Gastrocnemius medialis (tissue), 4 donors: Measurements from ENCODE around the gene KCNK18. TPM values are rescaled to one million over a fixed set of nuclear protein-coding genes. Genes with fewer than 3 reads are reported as not detected.

Experiments used
- ATAC-seq, 2 donors: fragments of 150-250 bp; one replicate each; pipeline ENCODE4 v1.9.1; 2016
- DNase-seq, 2 donors: peaks; one replicate each; pipeline ENCODE4 v3.0.0-alpha.2; 2019
- H3K27ac ChIP-seq, 4 donors: fragments of 200-600 bp; sonication (generic); 1 replicate in 1 of 4; 2 replicates in 3 of 4; pipeline ENCODE4 v1.5.1; 2016 to 2018; ENCODE audit warnings: mild to moderate bottlenecking in 2 of 4, moderate library complexity in 1 of 4
- H3K27me3 ChIP-seq, 3 donors: fragments of 200-600 bp; sonication (generic) in 2 of 3; 1 replicate in 1 of 3; 2 replicates in 2 of 3; pipeline versions ENCODE4 v1.5.1 to v1.6.0; 2016 to 2019; ENCODE audit warnings: mild to moderate bottlenecking in 1 of 3, moderate library complexity in 1 of 3
- H3K36me3 ChIP-seq, 2 donors: fragments of 200-600 bp; sonication (generic) in 1 of 2; one replicate each; pipeline ENCODE4 v1.5.1; 2017 to 2018
- H3K4me1 ChIP-seq, 2 donors: fragments of 200-600 bp; sonication (generic) in 1 of 2; one replicate each; pipeline ENCODE4 v1.5.1; 2016 to 2017; ENCODE audit warnings: mild to moderate bottlenecking in 2 of 2
- H3K4me3 ChIP-seq, 4 donors: fragments of 200-600 bp; sonication (generic) in 3 of 4; 1 replicate in 1 of 4; 2 replicates in 3 of 4; pipeline ENCODE4 v1.5.1; 2016 to 2019; ENCODE audit warnings: mild to moderate bottlenecking in 2 of 4
- H3K9me3 ChIP-seq, 3 donors: fragments of 200-600 bp; sonication (generic) in 2 of 3; 1 replicate in 1 of 3; 2 replicates in 2 of 3; pipeline ENCODE4 v1.5.1; 2016 to 2019
- CTCF ChIP-seq, 5 experiments: fragments of 450-650 bp in 3 of 5; fragments of 200-600 bp in 2 of 5; sonication (generic) in 2 of 5; IDR thresholded peaks in 4 of 5; conservative IDR thresholded peaks in 1 of 5; 1 replicate in 4 of 5; 2 replicates in 1 of 5; pipeline ENCODE4 v1.5.1; 2016 to 2019; ENCODE audit warnings: antibody characterized with exemption in 5 of 5, mild to moderate bottlenecking in 3 of 5, moderate library complexity in 3 of 5
- POLR2A ChIP-seq, 2 donors: fragments of 450-650 bp; IDR thresholded peaks; one replicate each; pipeline ENCODE4 v1.6.1; 2017; ENCODE audit warnings: antibody characterized with exemption in 2 of 2, mild to moderate bottlenecking in 2 of 2, moderate library complexity in 2 of 2
- in situ Hi-C, 4 donors: fragments of 200-750 bp; cut with MboI; loops; one replicate each; pipeline versions ENCODE4 v1.15.0 to v1.8.0; 2017; ENCODE audit warnings: low sequenced_read_pairs in 4 of 4
- intact Hi-C: fragments of 100-400 bp; cut with DNase I; formaldehyde crosslinking; loops from one replicate; pipeline ENCODE4 v1.15.1; 2023; ENCODE audit warnings: low total_unique reads
- total RNA-seq, 4 donors: library from RNA; depleted of rRNA; stranded (reverse); fragments of >200 nt; gene quantifications; one replicate each; pipeline versions ENCODE4 v1.1.0 to v1.2.3, GENCODE V29; 2016

The KCNK18 gene
- total RNA-seq, 4 donors from 2014 or later = not detected

- Histone ChIP-seq H3K27me3 (peaks cover 0 to 17% (median 5%) of the 10 kb centered on the region in 3 donors), H3K9me3 (no peaks in the 10 kb centered on the region), H3K36me3 (no peaks in the 10 kb centered on the region), H3K27ac (no peak overlapping the region), H3K4me1 (no peaks in the 10 kb centered on the region), H3K4me3 (no peak overlapping the region)
- ATAC-seq (no peak), DNase-seq (no peak)
- TF ChIP-seq POLR2A (IDR thresholded peaks at IDR 0.05) = no peak
- TF ChIP-seq CTCF (IDR thresholded peaks at IDR 0.05 in 4 of 5, conservative IDR thresholded peaks at IDR 0.05 in 1 of 5) = no peak
- intact Hi-C loops (no loop called here), in situ Hi-C loops (no loop called here)
Measured at GRCh38 chr10:117254774-117255735, 57.8 kb downstream of the KCNK18 start.

GRCh38 chr10:117255835-117256460 lies 58.7 kb downstream of the KCNK18 start:
- intact Hi-C loops (no loop called here), in situ Hi-C loops (no loop called here)
- no peaks in the 10 kb centered on the region for H3K4me1 ChIP-seq
- DNase-seq (no peak), ATAC-seq (no peak)
- no peak overlapping the region for H3K27ac ChIP-seq
- no peaks in the 10 kb centered on the region for H3K36me3 ChIP-seq
- no peak overlapping the region for H3K4me3 ChIP-seq
- no peaks in the 10 kb centered on the region for H3K9me3 ChIP-seq
- TF ChIP-seq CTCF (IDR thresholded peaks at IDR 0.05 in 4 of 5, conservative IDR thresholded peaks at IDR 0.05 in 1 of 5) = no peak
- no peak for TF ChIP-seq POLR2A (IDR thresholded peaks at IDR 0.05)
- peaks cover 2 to 25% (median 6%) of the 10 kb centered on the region in 3 donors for H3K27me3 ChIP-seq

- H3K4me1 ChIP-seq = no peaks in the 10 kb centered on the region
- no peak for ATAC-seq
- in situ Hi-C loops (no loop called here), intact Hi-C loops (no loop called here)
- no peak overlapping the region for H3K27ac ChIP-seq
- H3K4me3 ChIP-seq = no peak overlapping the region
- DNase-seq = no peak
- H3K27me3 ChIP-seq = peaks cover 6 to 25% (median 9%) of the 10 kb centered on the region in 3 donors
- no peaks in the 10 kb centered on the region for H3K9me3 ChIP-seq
- H3K36me3 ChIP-seq = no peaks in the 10 kb centered on the region
- TF ChIP-seq CTCF (IDR thresholded peaks at IDR 0.05 in 4 of 5, conservative IDR thresholded peaks at IDR 0.05 in 1 of 5) = no peak
- TF ChIP-seq POLR2A (IDR thresholded peaks at IDR 0.05) = no peak
Measured at GRCh38 chr10:117256910-117257309, 59.6 kb downstream of the KCNK18 start.

- Histone ChIP-seq H3K4me3 (no peak overlapping the region), H3K27me3 (peaks cover 6 to 27% (median 14%) of the 10 kb centered on the region in 3 donors), H3K36me3 (no peaks in the 10 kb centered on the region), H3K4me1 (no peaks in the 10 kb centered on the region), H3K27ac (no peak overlapping the region), H3K9me3 (no peaks in the 10 kb centered on the region)
- ATAC-seq (no peak), DNase-seq (no peak)
- in situ Hi-C loops (no loop called here), intact Hi-C loops (no loop called here)
- TF ChIP-seq POLR2A (IDR thresholded peaks at IDR 0.05) (no peak), CTCF (IDR thresholded peaks at IDR 0.05 in 4 of 5, conservative IDR thresholded peaks at IDR 0.05 in 1 of 5) (no peak)
Measured at GRCh38 chr10:117257721-117258120, 60.4 kb downstream of the KCNK18 start.
